ENCODE results near the gene GJC3.
"Not testable (repeated sequence)": the region's sequence is repeated elsewhere in the genome, so short reads cannot be mapped to it uniquely, and the experiment has no call there.

The GJC3 gene

DNA sequence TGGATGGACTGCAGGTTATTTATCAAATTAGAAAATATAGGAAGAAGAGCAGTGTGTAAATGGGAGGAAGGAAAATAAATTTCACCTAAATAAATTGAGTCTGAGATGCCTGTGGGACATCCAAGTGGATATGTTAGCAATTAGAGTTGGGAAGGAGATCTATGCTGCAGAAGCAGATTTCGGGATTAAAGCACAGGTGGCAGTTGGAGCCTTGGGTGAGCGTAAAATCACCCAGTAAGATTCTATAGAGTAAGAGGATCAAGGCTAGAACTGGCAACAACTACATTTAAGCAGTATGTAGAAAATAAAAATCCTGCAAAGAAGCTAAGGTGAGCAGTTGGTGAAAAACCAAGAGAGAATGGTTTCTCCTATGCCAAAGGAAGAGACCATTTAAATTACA lies 18.4 kb downstream of the GJC3 start:
- no peaks in the 10 kb centered on the region for H3K9me3 ChIP-seq (ENCODE audit: control insufficient read depth in 5 of 5, low read length in 5 of 5)
- no peaks in the 10 kb centered on the region for H3K27me3 ChIP-seq (ENCODE audit: control insufficient read depth in 5 of 5, insufficient read depth in 4 of 5, low read length in 5 of 5)
- H3K4me1 ChIP-seq (ENCODE audit: control insufficient read depth in 5 of 5, insufficient read depth in 5 of 5, low read length in 5 of 5), result no peaks in the 10 kb centered on the region
- H3K9ac ChIP-seq (ENCODE audit: low read length in 5 of 5), result no peak overlapping the region
- H3K27ac ChIP-seq (ENCODE audit: low read depth, low read length), result no peak overlapping the region
- no peak overlapping the region for H3K4me3 ChIP-seq (ENCODE audit: low read depth in 1 of 5, low read length in 5 of 5)
- peaks cover 21 to 51% (median 38%) of the 10 kb centered on the region in 5 donors for H3K36me3 ChIP-seq (ENCODE audit: control insufficient read depth in 5 of 5, insufficient read depth in 5 of 5, low read length in 5 of 5)

DNA sequence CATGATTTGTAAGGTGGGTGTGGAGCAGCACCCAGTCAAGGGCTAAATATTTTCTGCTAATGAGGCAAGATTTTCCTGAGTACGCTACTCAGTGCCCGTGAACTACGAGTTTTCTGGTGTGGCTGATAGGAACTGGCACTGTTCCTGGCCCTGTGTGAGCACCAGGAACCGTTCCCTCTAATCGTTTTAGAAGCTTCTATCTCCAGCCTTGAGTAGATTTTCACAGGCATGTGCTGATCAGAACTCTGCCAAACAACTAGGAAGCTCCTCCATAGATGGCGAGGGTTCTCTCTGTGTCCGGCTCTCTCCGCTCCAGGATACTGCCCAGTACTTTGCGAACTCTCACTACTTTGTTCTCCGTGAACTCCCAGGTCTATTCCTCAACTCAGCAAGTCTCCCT lies 27.8 kb downstream of the GJC3 start:
- Histone ChIP-seq H3K36me3 (ENCODE audit: control insufficient read depth in 5 of 5, insufficient read depth in 5 of 5, low read length in 5 of 5) (peaks cover 29 to 83% (median 57%) of the 10 kb centered on the region in 5 donors), H3K9ac (ENCODE audit: low read length in 5 of 5) (no peak overlapping the region), H3K27ac (ENCODE audit: low read depth, low read length) (no peak overlapping the region)

DNA sequence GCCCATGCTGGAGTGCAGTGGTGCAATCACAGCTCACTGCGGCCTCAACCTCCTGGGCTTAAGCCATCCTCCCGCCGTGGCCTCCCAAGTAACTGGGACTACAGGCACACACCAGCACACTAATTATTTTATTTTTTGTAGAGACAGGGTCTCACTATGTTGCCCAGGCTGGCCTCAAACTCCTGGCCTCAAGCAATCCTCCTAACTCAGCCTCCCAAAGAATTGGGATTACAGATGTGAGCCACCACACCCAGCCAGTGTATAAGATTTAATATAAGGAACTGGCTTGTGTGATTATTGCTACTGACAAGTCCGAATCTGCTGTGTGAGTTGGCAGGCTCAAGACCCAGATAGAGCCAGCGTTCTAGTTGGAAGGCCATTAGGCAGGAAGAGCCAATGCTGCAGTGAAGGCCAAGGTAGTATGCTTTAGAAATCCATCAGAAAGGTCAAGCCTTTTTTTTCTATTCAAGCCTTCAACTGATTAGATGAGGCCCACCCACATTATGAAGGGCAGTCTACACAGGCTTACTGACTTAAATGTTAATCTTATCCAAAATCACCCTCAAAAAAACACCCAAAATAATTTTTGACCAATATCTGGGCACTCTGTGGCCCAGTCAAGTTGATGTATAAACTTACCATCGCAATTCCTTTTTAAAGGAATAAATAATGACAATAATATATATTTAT lies 29.4 kb downstream of the GJC3 start:
- Histone ChIP-seq H3K36me3 (ENCODE audit: control insufficient read depth in 5 of 5, insufficient read depth in 5 of 5, low read length in 5 of 5) (peaks cover 26 to 66% (median 50%) of the 10 kb centered on the region in 5 donors), H3K4me1 (ENCODE audit: control insufficient read depth in 5 of 5, insufficient read depth in 5 of 5, low read length in 5 of 5) (peaks cover 0 to 3% (median 0%) of the 10 kb centered on the region in 5 donors), H3K27me3 (ENCODE audit: control insufficient read depth in 5 of 5, insufficient read depth in 4 of 5, low read length in 5 of 5) (no peaks in the 10 kb centered on the region), H3K4me3 (ENCODE audit: low read depth in 1 of 5, low read length in 5 of 5) (no peak overlapping the region), H3K9me3 (ENCODE audit: control insufficient read depth in 5 of 5, low read length in 5 of 5) (no peaks in the 10 kb centered on the region), H3K9ac (ENCODE audit: low read length in 5 of 5) (no peak overlapping the region), H3K27ac (ENCODE audit: low read depth, low read length) (no peak overlapping the region)

More for the DNA sequence above, 27.8 kb downstream of the GJC3 start:
- Histone ChIP-seq H3K27me3 (ENCODE audit: control insufficient read depth in 5 of 5, insufficient read depth in 4 of 5, low read length in 5 of 5) (no peaks in the 10 kb centered on the region), H3K4me3 (ENCODE audit: low read depth in 1 of 5, low read length in 5 of 5) (no peak overlapping the region), H3K4me1 (ENCODE audit: control insufficient read depth in 5 of 5, insufficient read depth in 5 of 5, low read length in 5 of 5) (peaks cover 0 to 3% (median 0%) of the 10 kb centered on the region in 5 donors), H3K9me3 (ENCODE audit: control insufficient read depth in 5 of 5, low read length in 5 of 5) (no peaks in the 10 kb centered on the region)

DNA sequence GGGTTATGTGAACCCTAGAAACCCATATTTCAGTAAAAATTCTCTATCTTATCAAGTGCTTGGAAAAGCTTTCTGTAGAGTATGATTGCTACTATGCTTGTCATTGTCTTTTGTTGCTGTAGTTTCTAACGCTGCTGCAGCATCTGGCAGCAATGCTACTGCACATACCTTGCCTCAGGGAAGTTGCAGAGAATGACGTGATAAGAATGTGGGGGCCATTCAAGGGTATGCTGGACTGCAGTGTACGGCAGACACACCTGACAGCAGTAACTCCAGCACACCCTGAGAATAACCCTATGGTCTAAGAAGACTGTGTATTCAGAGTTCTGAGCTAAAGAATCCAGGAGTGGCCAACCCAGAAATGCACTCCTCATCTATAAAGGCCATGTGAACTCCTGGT lies 30.6 kb downstream of the GJC3 start:
- Histone ChIP-seq H3K9ac (ENCODE audit: low read length in 5 of 5) (no peak overlapping the region), H3K9me3 (ENCODE audit: control insufficient read depth in 5 of 5, low read length in 5 of 5) (no peaks in the 10 kb centered on the region), H3K27me3 (ENCODE audit: control insufficient read depth in 5 of 5, insufficient read depth in 4 of 5, low read length in 5 of 5) (no peaks in the 10 kb centered on the region), H3K4me1 (ENCODE audit: control insufficient read depth in 5 of 5, insufficient read depth in 5 of 5, low read length in 5 of 5) (no peaks in the 10 kb centered on the region), H3K36me3 (ENCODE audit: control insufficient read depth in 5 of 5, insufficient read depth in 5 of 5, low read length in 5 of 5) (peaks cover 26 to 58% (median 44%) of the 10 kb centered on the region in 5 donors), H3K27ac (ENCODE audit: low read depth, low read length) (no peak overlapping the region), H3K4me3 (ENCODE audit: low read depth in 1 of 5, low read length in 5 of 5) (no peak overlapping the region)

DNA sequence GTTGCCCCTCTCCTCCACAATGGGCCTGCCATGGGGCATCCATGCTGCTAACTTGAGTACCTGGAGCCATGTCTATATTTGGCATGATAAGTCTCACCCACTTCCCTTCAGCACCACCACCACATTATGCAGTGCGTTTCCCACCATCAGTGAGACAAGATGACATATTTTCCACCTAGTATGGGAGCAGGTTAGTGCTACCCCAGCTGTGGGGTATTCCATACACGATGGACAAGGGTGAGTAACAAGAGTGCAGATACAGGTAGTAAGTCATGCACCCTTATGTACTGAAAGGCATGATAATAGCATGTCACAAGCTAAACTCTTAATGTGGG lies 31.4 kb downstream of the GJC3 start:
- Histone ChIP-seq H3K4me3 (ENCODE audit: low read depth in 1 of 5, low read length in 5 of 5) (no peak overlapping the region), H3K27me3 (ENCODE audit: control insufficient read depth in 5 of 5, insufficient read depth in 4 of 5, low read length in 5 of 5) (no peaks in the 10 kb centered on the region), H3K36me3 (ENCODE audit: control insufficient read depth in 5 of 5, insufficient read depth in 5 of 5, low read length in 5 of 5) (peaks cover 23 to 49% (median 37%) of the 10 kb centered on the region in 5 donors), H3K4me1 (ENCODE audit: control insufficient read depth in 5 of 5, insufficient read depth in 5 of 5, low read length in 5 of 5) (no peaks in the 10 kb centered on the region), H3K9me3 (ENCODE audit: control insufficient read depth in 5 of 5, low read length in 5 of 5) (no peaks in the 10 kb centered on the region), H3K9ac (ENCODE audit: low read length in 5 of 5) (no peak overlapping the region), H3K27ac (ENCODE audit: low read depth, low read length) (no peak overlapping the region)

DNA sequence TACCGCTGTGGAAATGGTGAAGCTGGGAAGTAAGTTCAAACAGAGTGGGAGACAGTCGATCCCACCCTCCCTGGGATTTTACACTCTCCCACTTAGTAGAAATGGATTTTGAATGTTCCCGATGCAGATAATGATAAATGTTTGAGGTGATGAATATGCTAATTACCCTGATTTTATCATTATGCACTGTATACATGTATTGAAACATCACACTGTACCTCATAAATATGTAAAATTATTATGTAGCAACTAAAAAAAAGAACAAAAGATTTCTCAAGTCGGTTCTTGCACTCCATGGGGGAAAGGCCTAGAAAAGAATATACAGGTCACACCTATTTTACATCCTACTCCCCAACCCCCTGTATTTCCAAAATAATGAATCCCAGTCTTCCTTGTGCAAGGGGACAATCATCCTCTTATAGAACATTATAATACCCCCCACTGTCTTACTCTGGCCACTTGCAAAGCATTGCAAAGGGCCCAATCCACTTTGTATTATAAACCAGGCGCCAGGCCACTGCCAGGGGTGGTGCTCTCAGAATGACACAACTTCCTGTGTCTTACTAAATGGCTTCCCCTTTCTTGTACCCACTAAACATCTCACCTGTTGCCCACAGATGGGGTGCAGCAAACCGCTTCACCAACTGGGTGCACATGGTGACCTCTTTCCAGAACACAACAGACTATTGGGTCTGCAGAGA lies 31.9 kb downstream of the GJC3 start:
- Histone ChIP-seq H3K36me3 (ENCODE audit: control insufficient read depth in 5 of 5, insufficient read depth in 5 of 5, low read length in 5 of 5) (peaks cover 18 to 47% (median 34%) of the 10 kb centered on the region in 5 donors), H3K27me3 (ENCODE audit: control insufficient read depth in 5 of 5, insufficient read depth in 4 of 5, low read length in 5 of 5) (no peaks in the 10 kb centered on the region), H3K4me1 (ENCODE audit: control insufficient read depth in 5 of 5, insufficient read depth in 5 of 5, low read length in 5 of 5) (no peaks in the 10 kb centered on the region)

DNA sequence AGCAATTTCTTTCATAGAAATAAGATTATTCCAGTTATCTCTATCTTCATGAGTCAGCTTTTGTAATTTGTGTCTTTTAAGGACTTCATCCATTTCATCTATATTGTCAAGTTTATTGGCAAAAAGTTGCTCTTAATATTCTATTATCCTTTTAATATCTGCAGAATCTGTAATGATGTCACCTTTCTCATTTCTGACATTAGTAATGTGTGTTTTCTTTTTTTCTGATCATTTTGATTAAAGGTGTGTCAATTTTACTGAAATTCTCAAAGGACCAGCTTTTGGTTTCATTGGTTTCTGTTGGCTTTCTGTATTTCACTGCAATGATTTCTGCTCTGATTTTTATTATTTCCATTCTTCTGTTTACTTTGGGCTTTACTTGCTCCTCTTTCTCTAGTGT lies 34.7 kb downstream of the GJC3 start:
- Histone ChIP-seq H3K27me3 (ENCODE audit: control insufficient read depth in 5 of 5, insufficient read depth in 4 of 5, low read length in 5 of 5) (no peaks in the 10 kb centered on the region), H3K4me1 (ENCODE audit: control insufficient read depth in 5 of 5, insufficient read depth in 5 of 5, low read length in 5 of 5) (no peaks in the 10 kb centered on the region), H3K9me3 (ENCODE audit: control insufficient read depth in 5 of 5, low read length in 5 of 5) (no peaks in the 10 kb centered on the region), H3K9ac (ENCODE audit: low read length in 5 of 5) (no peak overlapping the region), H3K4me3 (ENCODE audit: low read depth in 1 of 5, low read length in 5 of 5) (no peak overlapping the region), H3K27ac (ENCODE audit: low read depth, low read length) (no peak overlapping the region), H3K36me3 (ENCODE audit: control insufficient read depth in 5 of 5, insufficient read depth in 5 of 5, low read length in 5 of 5) (peaks cover 18 to 43% (median 33%) of the 10 kb centered on the region in 5 donors)

More for the DNA sequence above, 31.9 kb downstream of the GJC3 start:
- H3K27ac ChIP-seq (ENCODE audit: low read depth, low read length), result no peak overlapping the region
- H3K9me3 ChIP-seq (ENCODE audit: control insufficient read depth in 5 of 5, low read length in 5 of 5), result no peaks in the 10 kb centered on the region
- H3K9ac ChIP-seq (ENCODE audit: low read length in 5 of 5), result no peak overlapping the region
- H3K4me3 ChIP-seq (ENCODE audit: low read depth in 1 of 5, low read length in 5 of 5), result no peak overlapping the region

DNA sequence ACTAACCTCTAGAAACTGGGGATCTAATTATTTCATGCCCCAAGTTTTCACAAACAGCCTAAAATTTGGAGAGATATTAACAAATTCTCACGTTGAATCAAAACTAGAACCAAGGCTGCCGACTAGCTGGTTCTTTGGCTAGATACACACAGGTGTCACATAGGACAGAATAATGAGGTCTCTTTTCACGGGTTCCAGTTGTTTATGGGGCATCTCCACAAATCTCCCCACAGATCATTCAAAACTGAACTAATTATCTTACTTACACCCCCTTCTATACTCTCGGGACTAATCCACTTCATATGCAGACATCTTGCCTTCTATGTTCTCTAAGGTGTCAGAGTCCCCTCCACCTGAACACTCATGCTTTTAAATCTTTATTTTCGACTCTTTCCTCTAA lies 36.1 kb downstream of the GJC3 start:
- Histone ChIP-seq H3K27ac (ENCODE audit: low read depth, low read length) (no peak overlapping the region), H3K9me3 (ENCODE audit: control insufficient read depth in 5 of 5, low read length in 5 of 5) (no peaks in the 10 kb centered on the region), H3K27me3 (ENCODE audit: control insufficient read depth in 5 of 5, insufficient read depth in 4 of 5, low read length in 5 of 5) (no peaks in the 10 kb centered on the region), H3K36me3 (ENCODE audit: control insufficient read depth in 5 of 5, insufficient read depth in 5 of 5, low read length in 5 of 5) (peaks cover 24 to 39% (median 34%) of the 10 kb centered on the region in 5 donors), H3K4me1 (ENCODE audit: control insufficient read depth in 5 of 5, insufficient read depth in 5 of 5, low read length in 5 of 5) (no peaks in the 10 kb centered on the region), H3K9ac (ENCODE audit: low read length in 5 of 5) (no peak overlapping the region), H3K4me3 (ENCODE audit: low read depth in 1 of 5, low read length in 5 of 5) (no peak overlapping the region)

DNA sequence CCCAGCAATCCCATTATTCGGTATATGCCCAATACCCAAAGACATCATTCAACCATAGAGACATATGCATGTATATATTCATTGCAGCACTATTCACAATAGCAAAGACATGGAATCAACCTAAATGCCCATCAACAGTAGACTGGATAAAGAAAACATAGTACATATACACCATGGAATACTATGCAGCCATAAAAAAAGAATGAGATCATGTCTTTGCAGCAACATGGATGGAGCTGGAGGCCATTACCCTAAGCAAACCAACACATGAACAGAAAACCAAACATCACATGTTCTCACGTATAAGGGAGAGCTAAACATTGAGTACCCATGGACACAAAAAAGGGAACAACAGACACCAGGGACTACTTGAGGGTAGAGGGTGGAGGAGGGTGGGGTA lies 39.1 kb downstream of the GJC3 start:
- peaks cover 24 to 34% (median 31%) of the 10 kb centered on the region in 5 donors for H3K36me3 ChIP-seq (ENCODE audit: control insufficient read depth in 5 of 5, insufficient read depth in 5 of 5, low read length in 5 of 5)
- H3K9ac ChIP-seq (ENCODE audit: low read length in 5 of 5); H3K4me3 ChIP-seq (ENCODE audit: low read depth in 1 of 5, low read length in 5 of 5); H3K27ac ChIP-seq (ENCODE audit: low read depth, low read length); H3K9me3 ChIP-seq (ENCODE audit: control insufficient read depth in 5 of 5, low read length in 5 of 5); H3K27me3 ChIP-seq (ENCODE audit: control insufficient read depth in 5 of 5, insufficient read depth in 4 of 5, low read length in 5 of 5); H3K4me1 ChIP-seq (ENCODE audit: control insufficient read depth in 5 of 5, insufficient read depth in 5 of 5, low read length in 5 of 5): not testable (repeated sequence)

DNA sequence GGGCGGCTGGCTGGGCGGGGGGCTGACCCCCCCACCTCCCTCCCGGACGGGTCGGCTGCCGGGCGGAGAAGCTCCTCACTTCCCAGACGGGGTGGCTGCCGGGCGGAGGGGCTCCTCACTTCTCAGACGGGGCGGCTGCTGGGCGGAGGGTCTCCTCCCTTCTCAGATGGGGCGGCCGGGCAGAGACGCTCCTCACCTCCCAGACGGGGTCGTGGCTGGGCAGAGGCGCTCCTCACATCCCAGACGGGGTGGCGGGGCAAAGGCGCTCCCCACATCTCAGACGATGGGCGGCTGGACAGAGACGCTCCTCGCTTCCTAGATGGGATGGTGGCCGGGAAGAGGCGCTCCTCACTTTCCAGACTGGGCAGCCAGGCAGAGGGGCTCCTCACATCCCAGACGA lies 41.1 kb downstream of the GJC3 start:
- H3K4me1 ChIP-seq (ENCODE audit: control insufficient read depth in 5 of 5, insufficient read depth in 5 of 5, low read length in 5 of 5); H3K27me3 ChIP-seq (ENCODE audit: control insufficient read depth in 5 of 5, insufficient read depth in 4 of 5, low read length in 5 of 5); H3K27ac ChIP-seq (ENCODE audit: low read depth, low read length); H3K4me3 ChIP-seq (ENCODE audit: low read depth in 1 of 5, low read length in 5 of 5); H3K9ac ChIP-seq (ENCODE audit: low read length in 5 of 5); H3K9me3 ChIP-seq (ENCODE audit: control insufficient read depth in 5 of 5, low read length in 5 of 5): not testable (repeated sequence)
- peaks cover 24 to 34% (median 31%) of the 10 kb centered on the region in 5 donors for H3K36me3 ChIP-seq (ENCODE audit: control insufficient read depth in 5 of 5, insufficient read depth in 5 of 5, low read length in 5 of 5)
